GF-D8 (cell line): ENCODE data around the gene FAM168A.
"Not testable (repeated sequence)": the region's sequence is repeated elsewhere in the genome, so short reads cannot be mapped to it uniquely, and the experiment has no call there.

Experiments
- DNase-seq: peaks from one replicate; lab custom pipeline; 2025; lab: John Stamatoyannopoulos, UW

FAM168A gene

GRCh38 chr11:73518195-73518594 is 79.7 kb downstream of the FAM168A start:
- no peak for DNase-seq

- no peak for DNase-seq
These were observed 81.8 kb downstream of the FAM168A start for GRCh38 chr11:73516080-73516479.

GRCh38 chr11:73513707-73514106 is 84.2 kb downstream of the FAM168A start:
- DNase-seq: no peak

- DNase-seq: no peak
These were observed 87.0 kb downstream of the FAM168A start for GRCh38 chr11:73510877-73511276.

- no peak for DNase-seq
These were observed 87.8 kb downstream of the FAM168A start for GRCh38 chr11:73510106-73510505.

- no peak for DNase-seq
These were observed 88.7 kb downstream of the FAM168A start for GRCh38 chr11:73509188-73509587.

- DNase-seq: no peak
These were observed 89.4 kb downstream of the FAM168A start for GRCh38 chr11:73508243-73509176.

- DNase-seq: no peak
These were observed 90.8 kb downstream of the FAM168A start for GRCh38 chr11:73507086-73507485.

- DNase-seq: no peak
These were observed 91.9 kb downstream of the FAM168A start for GRCh38 chr11:73506038-73506437.

- DNase-seq: no peak
These were observed 99.6 kb downstream of the FAM168A start for GRCh38 chr11:73498343-73498742.

GRCh38 chr11:73496134-73496533 is 101.8 kb downstream of the FAM168A start:
- DNase-seq: no peak

- no peak for DNase-seq
These were observed 102.2 kb downstream of the FAM168A start for GRCh38 chr11:73495731-73496130.

GRCh38 chr11:73493956-73494598 is 103.8 kb downstream of the FAM168A start:
- DNase-seq: no peak

- DNase-seq: no peak
These were observed 116.3 kb downstream of the FAM168A start for GRCh38 chr11:73481626-73482025.

- DNase-seq: peak; percentile 57
These were observed 117.2 kb downstream of the FAM168A start for GRCh38 chr11:73480677-73481076.

- DNase-seq: no peak
These were observed 119.1 kb downstream of the FAM168A start for GRCh38 chr11:73478737-73479347.

- DNase-seq: no peak
These were observed 120.4 kb downstream of the FAM168A start for GRCh38 chr11:73477518-73477917.

GRCh38 chr11:73475549-73476095 is 122.3 kb downstream of the FAM168A start:
- no peak for DNase-seq

GRCh38 chr11:73473252-73473651 is 124.7 kb downstream of the FAM168A start:
- no peak for DNase-seq

GRCh38 chr11:73470036-73470612 is 127.8 kb downstream of the FAM168A start:
- DNase-seq: not testable (repeated sequence)

- no peak for DNase-seq
These were observed 128.5 kb downstream of the FAM168A start for GRCh38 chr11:73469401-73469800.

- DNase-seq: no peak
These were observed 129.2 kb downstream of the FAM168A start for GRCh38 chr11:73468590-73469161.
